ENCODE data around the gene CATSPER4.

Gene CATSPER4

GRCh38 chr1:26190373-26190987 lies at the start of gene CATSPER4:
TSS of gene CATSPER4 (plus strand) at chr1:26190602. CDS start at chr1:26190628, 26 bp downstream.
- no peak for DNase-seq (ENCODE audit: low read depth)

GRCh38 chr1:26142159-26142558 lies 48.2 kb upstream of the CATSPER4 start:
- DNase-seq (ENCODE audit: low read depth), result no peak

GRCh38 chr1:26145041-26145959 lies 45.1 kb upstream of the CATSPER4 start:
- no peak for DNase-seq (ENCODE audit: low read depth)

GRCh38 chr1:26145960-26146294 lies 44.5 kb upstream of the CATSPER4 start:
- DNase-seq (ENCODE audit: low read depth), result no peak

GRCh38 chr1:26148887-26149286 lies 41.5 kb upstream of the CATSPER4 start:
- DNase-seq (ENCODE audit: low read depth), result no peak

- no peak for DNase-seq (ENCODE audit: low read depth)
These were observed 36.4 kb upstream of the CATSPER4 start for GRCh38 chr1:26153966-26154532.

- no peak for DNase-seq (ENCODE audit: low read depth)
These were observed 35.7 kb upstream of the CATSPER4 start for GRCh38 chr1:26154750-26155149.

GRCh38 chr1:26155370-26156284 lies 34.8 kb upstream of the CATSPER4 start:
- no peak for DNase-seq (ENCODE audit: low read depth)

- no peak for DNase-seq (ENCODE audit: low read depth)
These were observed 33.9 kb upstream of the CATSPER4 start for GRCh38 chr1:26156285-26157038.

GRCh38 chr1:26158271-26158907 lies 32.0 kb upstream of the CATSPER4 start:
- DNase-seq (ENCODE audit: low read depth), result no peak

GRCh38 chr1:26158908-26159742 lies 31.3 kb upstream of the CATSPER4 start, which contains the start of gene FAM110D:
TSS of gene FAM110D (plus strand) at chr1:26159079. CDS start at chr1:26161292, 2,213 bp downstream.
- no peak for DNase-seq (ENCODE audit: low read depth)

GRCh38 chr1:26159743-26160039 lies 30.7 kb upstream of the CATSPER4 start:
- no peak for DNase-seq (ENCODE audit: low read depth)

- DNase-seq (ENCODE audit: low read depth), result no peak
These were observed 29.6 kb upstream of the CATSPER4 start for GRCh38 chr1:26160527-26161414.

GRCh38 chr1:26161415-26162219 lies 28.8 kb upstream of the CATSPER4 start:
- no peak for DNase-seq (ENCODE audit: low read depth)

GRCh38 chr1:26162220-26162709 lies 28.1 kb upstream of the CATSPER4 start:
- no peak for DNase-seq (ENCODE audit: low read depth)

GRCh38 chr1:26163684-26164035 lies 26.7 kb upstream of the CATSPER4 start:
- no peak for DNase-seq (ENCODE audit: low read depth)

- DNase-seq (ENCODE audit: low read depth), result no peak
These were observed 26.2 kb upstream of the CATSPER4 start for GRCh38 chr1:26164036-26164860.

All from stimulated activated CD8-positive, alpha-beta memory T cell treated with anti-CD3 and anti-CD28 coated beads, Interleukin-7, amount 100 ng/mL, for 24 hours (primary cell).